WTC11 (cell line): ENCODE results near the gene SDCCAG8. TPM values are rescaled to one million over a fixed set of nuclear protein-coding genes. Genes with fewer than 3 reads are reported as not detected.

Experiments
- ATAC-seq: fragments of 200-7000 bp; cut with Tn5 transposase; 2 replicates; pipeline ENCODE4 v1.10.0; 2021; ENCODE audit warnings: mild to moderate bottlenecking, moderate library complexity
- CTCF ChIA-PET: fragments of 300-600 bp; sonication (Branson Sonifier 250); formaldehyde crosslinking; loops from one replicate; lab custom pipeline; 2021; ENCODE audit warnings: antibody characterized with exemption; lab: Charles Lee
- POLR2A ChIA-PET: fragments of 350-600 bp; sonication (Branson Sonifier 250); formaldehyde crosslinking; loops from one replicate; lab custom pipeline; 2021; ENCODE audit warnings: antibody characterized with exemption; lab: Charles Lee
- DNase-seq: peaks from one replicate; pipeline ENCODE4 v3.0.0; 2021; ENCODE audit warnings: low spot score
- H3K27ac Mint-ChIP-seq: 2 replicates; pipeline ENCODE4 v1.8.0; 2021; ENCODE audit warnings: mixed read lengths
- H3K27me3 Mint-ChIP-seq: 2 replicates; pipeline ENCODE4 v1.8.0; 2021; ENCODE audit warnings: low read depth, mild to moderate bottlenecking, moderate library complexity, mixed read lengths
- H3K36me3 Mint-ChIP-seq: 2 replicates; pipeline ENCODE4 v1.8.0; 2021; ENCODE audit warnings: mixed read lengths
- H3K4me1 Mint-ChIP-seq: 2 replicates; pipeline ENCODE4 v1.8.0; 2022; ENCODE audit warnings: mixed read lengths
- H3K4me3 Mint-ChIP-seq: 2 replicates; pipeline ENCODE4 v1.8.0; 2021; ENCODE audit warnings: mild to moderate bottlenecking, moderate library complexity, mixed read lengths
- H3K9me3 Mint-ChIP-seq: 2 replicates; pipeline ENCODE4 v1.8.0; 2021; ENCODE audit warnings: mixed read lengths
- CTCF ChIP-seq: fragments of 200-600 bp; IDR thresholded peaks from 2 replicates; pipeline ENCODE4 v1.8.0; 2022; ENCODE audit warnings: antibody characterized with exemption
- E2F5 ChIP-seq: sonication (generic); formaldehyde crosslinking; IDR thresholded peaks from 2 replicates; pipeline ENCODE4 v1.8.1; 2022; ENCODE audit warnings: mild to moderate bottlenecking, moderate library complexity, missing genetic modification reagents
- ERG ChIP-seq: fragments of 250-450 bp; sonication (Bioruptor Pico); IDR thresholded peaks from 2 replicates; pipeline ENCODE4 v1.8.0; 2021; ENCODE audit warnings: mild to moderate bottlenecking
- ESRRA ChIP-seq: sonication (generic); formaldehyde crosslinking; IDR thresholded peaks from 2 replicates; pipeline ENCODE4 v1.8.1; 2022; ENCODE audit warnings: mild to moderate bottlenecking, missing genetic modification reagents, borderline replicate concordance
- GABPB1 ChIP-seq: sonication (generic); formaldehyde crosslinking; IDR thresholded peaks from 2 replicates; pipeline ENCODE4 v1.8.1; 2023; ENCODE audit warnings: mild to moderate bottlenecking, missing genetic modification reagents
- GTF2I ChIP-seq: fragments of 250-450 bp; sonication (Bioruptor Pico); conservative IDR thresholded peaks from 2 replicates; pipeline ENCODE4 v1.4.0; 2021; ENCODE audit warnings: mild to moderate bottlenecking
- KAT7 ChIP-seq: sonication (generic); formaldehyde crosslinking; IDR thresholded peaks from 2 replicates; pipeline ENCODE4 v1.8.1; 2023; ENCODE audit warnings: missing genetic modification reagents, mild to moderate bottlenecking, borderline replicate concordance
- NFYB ChIP-seq: sonication (generic); formaldehyde crosslinking; conservative IDR thresholded peaks from 2 replicates; pipeline ENCODE4 v1.8.0; 2022; ENCODE audit warnings: low read depth, missing genetic modification reagents
- PRDM15 ChIP-seq: sonication (generic); formaldehyde crosslinking; IDR thresholded peaks from 2 replicates; pipeline ENCODE4 v1.8.0; 2022; ENCODE audit warnings: missing genetic modification reagents
- ZNF219 ChIP-seq: sonication (generic); formaldehyde crosslinking; IDR thresholded peaks from 2 replicates; pipeline ENCODE4 v1.8.0; 2023; ENCODE audit warnings: missing genetic modification reagents, mild to moderate bottlenecking, borderline replicate concordance
- ZNF263 ChIP-seq: sonication (generic); formaldehyde crosslinking; IDR thresholded peaks from 2 replicates; pipeline ENCODE4 v1.8.1; 2022; ENCODE audit warnings: low read depth, mild to moderate bottlenecking, moderate library complexity, missing genetic modification reagents
- ZNF532 ChIP-seq: fragments of 250-450 bp; sonication (Bioruptor Pico); IDR thresholded peaks from 2 replicates; pipeline ENCODE4 v1.9.0; 2021; ENCODE audit warnings: mild to moderate bottlenecking, borderline replicate concordance
- total RNA-seq: library from RNA; stranded (reverse); gene quantifications from 3 replicates; pipeline ENCODE4 v1.2.3, GENCODE V29; 2021

The SDCCAG8 gene
- total RNA-seq, 1 experiment from 2014 or later, result 44.3 TPM

GRCh38 chr1:243475966-243476365 lies 220.1 kb downstream of the SDCCAG8 start:
- ChIA-PET POLR2A (no interaction called here), CTCF (interaction anchor here (0.6 to 2.4 kb wide), 34 partner anchors 13 to 796 kb away, joined by 3 to 20 read pairs (median 3); no protein-coding TSS in a partner anchor)
- Mint-ChIP-seq H3K4me3 (no peak overlapping the region), H3K27ac (no peak overlapping the region), H3K27me3 (no peaks in the 10 kb centered on the region), H3K36me3 (peaks cover 7% of the 10 kb centered on the region), H3K9me3 (peaks cover 7% of the 10 kb centered on the region), H3K4me1 (peaks cover 55% of the 10 kb centered on the region)
- DNase-seq, result peak; percentile 75
- peak; percentile 54 for ATAC-seq
- no peak for TF ChIP-seq GTF2I (CRISPR knock-in tag)
- peak; percentile 25; the same call in 1 of the 2 replicates for TF ChIP-seq CTCF

GRCh38 chr1:243477731-243478290 lies 222.0 kb downstream of the SDCCAG8 start:
- ATAC-seq (no peak), DNase-seq (no peak)
- CTCF ChIA-PET, result interaction anchor here (2.4 kb wide), 1 partner anchor 13 kb away, joined by 20 read pairs; no protein-coding TSS in a partner anchor
- H3K27ac Mint-ChIP-seq, result no peak overlapping the region
- H3K27me3 Mint-ChIP-seq, result peaks cover 2% of the 10 kb centered on the region; the same call in 1 of the 2 replicates
- no peak for TF ChIP-seq GABPB1
- TF ChIP-seq PRDM15 (CRISPR knock-in tag), result no peak
- no peak for TF ChIP-seq ESRRA (CRISPR knock-in tag)
- no peak for TF ChIP-seq ZNF263 (CRISPR knock-in tag)
- TF ChIP-seq E2F5 (CRISPR knock-in tag), result no peak
- TF ChIP-seq NFYB (CRISPR knock-in tag), result no peak
- no peak for TF ChIP-seq ZNF219
- TF ChIP-seq KAT7 (CRISPR knock-in tag), result no peak
- no peak for TF ChIP-seq ZNF532 (CRISPR knock-in tag)
- TF ChIP-seq CTCF, result no peak
- no peak for TF ChIP-seq ERG (CRISPR knock-in tag)
- H3K4me1 Mint-ChIP-seq, result peaks cover 53% of the 10 kb centered on the region
- peaks cover 7% of the 10 kb centered on the region for H3K9me3 Mint-ChIP-seq
- peaks cover 7% of the 10 kb centered on the region for H3K36me3 Mint-ChIP-seq
- POLR2A ChIA-PET, result no interaction called here
- H3K4me3 Mint-ChIP-seq, result no peak overlapping the region
